CD4-positive, alpha-beta T cell treated with Interleukin-4 for 4 hours (primary cell): ENCODE measurements around the gene IFNG-AS1.

Experiments
- DNase-seq: peaks from one replicate; pipeline ENCODE4 v3.0.0-alpha.2; 2020

The IFNG-AS1 gene

GRCh38 chr12:68040450-68041075 is 51.3 kb downstream of the IFNG-AS1 start:
- DNase-seq = peak; percentile 75

- peak; percentile 33 for DNase-seq
These were observed 53.0 kb downstream of the IFNG-AS1 start for GRCh38 chr12:68042212-68042699.

- no peak for DNase-seq
These were observed 54.2 kb downstream of the IFNG-AS1 start for GRCh38 chr12:68043435-68043834.

- DNase-seq = no peak
These were observed 59.5 kb downstream of the IFNG-AS1 start for GRCh38 chr12:68048648-68049297.

- no peak for DNase-seq
These were observed 67.1 kb downstream of the IFNG-AS1 start for GRCh38 chr12:68056300-68056699.

- no peak for DNase-seq
These were observed 74.8 kb downstream of the IFNG-AS1 start for GRCh38 chr12:68063900-68064590.

- DNase-seq = no peak
These were observed 75.9 kb downstream of the IFNG-AS1 start for GRCh38 chr12:68065163-68065562.

- DNase-seq = no peak
These were observed 76.4 kb downstream of the IFNG-AS1 start for GRCh38 chr12:68065687-68066086.

GRCh38 chr12:68067762-68068376 is 78.6 kb downstream of the IFNG-AS1 start:
- no peak for DNase-seq

GRCh38 chr12:68069275-68069674 is 80.0 kb downstream of the IFNG-AS1 start:
- no peak for DNase-seq
